ENCODE measurements around the gene MGAT4C.

The MGAT4C gene

DNA sequence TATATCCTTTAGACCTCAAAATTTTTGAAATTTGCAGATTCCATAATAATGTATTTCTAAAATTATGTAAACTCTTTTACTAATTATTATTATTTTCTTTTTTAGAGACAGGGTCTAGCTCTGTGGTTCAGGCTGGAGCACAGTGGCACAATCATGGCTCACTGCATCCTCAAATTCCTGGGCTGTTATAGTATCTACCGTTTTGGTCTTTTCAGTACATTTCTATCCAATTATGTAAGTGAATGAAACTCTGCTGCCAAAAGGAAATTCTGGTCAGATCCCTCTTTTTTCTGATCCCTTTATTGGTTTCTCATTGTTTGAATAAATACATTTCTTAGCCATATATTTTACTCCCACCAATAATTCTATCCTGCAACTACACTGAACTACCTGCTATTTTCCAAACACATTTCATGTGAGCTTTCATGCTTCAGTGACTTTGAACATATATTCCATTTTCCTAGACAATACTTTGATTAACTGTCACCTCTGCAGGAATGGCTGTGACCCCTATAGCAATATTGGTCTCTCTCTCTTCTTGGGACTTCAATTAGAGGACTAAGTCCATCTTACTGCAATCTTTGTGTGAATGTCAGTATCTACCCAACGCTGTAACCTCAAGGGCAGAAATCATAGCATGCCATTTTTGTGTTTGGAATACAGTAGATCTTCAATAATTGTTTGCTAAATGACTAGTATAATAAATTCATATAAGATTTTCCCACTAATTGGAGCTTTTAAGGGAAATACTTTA is 198.9 kb downstream of the MGAT4C start:
- no peak overlapping the region for H3K4me3 Mint-ChIP-seq
- H3K27ac Mint-ChIP-seq: no peak overlapping the region
- ATAC-seq (replicated peaks) (no peak), DNase-seq (no peak)
- H3K27me3 Mint-ChIP-seq: no peaks in the 10 kb centered on the region
- no peaks in the 10 kb centered on the region for H3K36me3 Mint-ChIP-seq (ENCODE audit: insufficient read depth)
- H3K9me3 Mint-ChIP-seq: peaks cover 8 to 9% of the 10 kb centered on the region in 2 donors
- no peaks in the 10 kb centered on the region for H3K4me1 Mint-ChIP-seq (ENCODE audit: low read depth in 2 of 2)

DNA sequence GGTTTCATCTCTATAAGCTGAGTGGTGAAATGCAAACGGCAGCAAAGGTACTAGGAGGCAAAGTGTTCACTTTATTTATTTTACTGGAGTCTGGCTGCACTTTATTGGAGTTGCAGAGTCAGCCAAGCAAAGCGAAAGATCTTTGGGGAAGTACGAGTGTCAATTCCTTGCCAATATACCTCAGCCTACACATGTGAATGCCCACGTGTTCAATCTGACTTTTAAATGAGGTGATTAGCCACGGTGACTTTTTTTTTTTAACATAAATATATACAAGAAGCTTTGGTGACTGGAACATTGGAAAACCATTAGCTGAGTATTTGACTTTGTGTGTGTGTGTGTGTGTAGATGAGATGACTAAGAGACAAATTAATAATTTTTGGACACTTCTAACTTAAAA is 203.3 kb downstream of the MGAT4C start:
- no peaks in the 10 kb centered on the region for H3K36me3 Mint-ChIP-seq (ENCODE audit: insufficient read depth)
- H3K27me3 Mint-ChIP-seq: no peaks in the 10 kb centered on the region
- ATAC-seq (replicated peaks) (no peak), DNase-seq (no peak)
- no peak overlapping the region for H3K27ac Mint-ChIP-seq
- no peaks in the 10 kb centered on the region for H3K4me1 Mint-ChIP-seq (ENCODE audit: low read depth in 2 of 2)
- no peak overlapping the region for H3K4me3 Mint-ChIP-seq
- peaks cover 0 to 4% of the 10 kb centered on the region in 2 donors for H3K9me3 Mint-ChIP-seq

DNA sequence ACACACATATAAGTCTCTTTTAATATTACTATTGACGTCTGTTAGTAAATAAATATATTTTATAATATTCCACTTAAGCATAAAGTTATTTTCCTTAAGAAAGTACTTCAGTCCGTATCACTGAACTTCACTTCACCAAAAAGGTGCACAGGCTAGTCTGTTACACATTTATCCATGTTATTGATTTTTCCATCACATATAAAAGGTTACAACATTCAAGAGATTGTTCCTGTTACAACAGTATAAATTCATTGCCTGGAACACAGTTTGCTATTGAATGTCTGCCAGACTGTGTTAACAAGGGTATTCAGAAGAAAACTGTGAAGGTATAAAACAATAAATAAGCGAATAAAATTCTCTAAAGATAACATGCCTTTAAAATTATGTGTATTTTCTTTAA is 206.2 kb downstream of the MGAT4C start:
- ATAC-seq (replicated peaks): no peak
- Mint-ChIP-seq H3K27ac (no peak overlapping the region), H3K4me1 (ENCODE audit: low read depth in 2 of 2) (no peaks in the 10 kb centered on the region), H3K4me3 (no peak overlapping the region), H3K9me3 (peaks cover 0 to 2% of the 10 kb centered on the region in 2 donors), H3K27me3 (no peaks in the 10 kb centered on the region), H3K36me3 (ENCODE audit: insufficient read depth) (no peaks in the 10 kb centered on the region)
- DNase-seq: no peak

DNA sequence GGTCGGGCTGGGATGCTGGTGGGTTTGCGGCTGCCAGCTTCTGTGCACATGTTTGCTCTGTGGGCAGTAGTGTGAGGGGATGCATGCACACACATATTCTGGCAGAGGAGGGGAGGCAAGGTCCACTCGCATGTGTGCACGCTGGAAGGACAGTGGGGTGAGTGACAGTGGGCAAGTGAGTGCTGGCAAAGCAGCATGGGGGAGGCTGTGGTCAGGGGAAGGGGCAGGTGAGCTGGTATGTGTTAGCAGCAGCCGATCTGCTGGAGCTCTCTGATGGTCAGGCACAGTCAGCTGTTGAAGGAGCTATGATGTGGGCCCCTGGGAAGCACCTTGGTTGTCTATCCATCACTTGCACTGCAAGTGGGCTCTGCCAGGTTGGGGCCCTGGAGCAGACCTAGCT is 211.8 kb downstream of the MGAT4C start:
- no peak for ATAC-seq (replicated peaks)
- Mint-ChIP-seq H3K36me3 (ENCODE audit: insufficient read depth) (no peaks in the 10 kb centered on the region), H3K27me3 (no peaks in the 10 kb centered on the region), H3K9me3 (peaks cover 17 to 19% of the 10 kb centered on the region in 2 donors), H3K27ac (no peak overlapping the region), H3K4me1 (ENCODE audit: low read depth in 2 of 2) (no peaks in the 10 kb centered on the region), H3K4me3 (no peak overlapping the region)
- DNase-seq: no peak

DNA sequence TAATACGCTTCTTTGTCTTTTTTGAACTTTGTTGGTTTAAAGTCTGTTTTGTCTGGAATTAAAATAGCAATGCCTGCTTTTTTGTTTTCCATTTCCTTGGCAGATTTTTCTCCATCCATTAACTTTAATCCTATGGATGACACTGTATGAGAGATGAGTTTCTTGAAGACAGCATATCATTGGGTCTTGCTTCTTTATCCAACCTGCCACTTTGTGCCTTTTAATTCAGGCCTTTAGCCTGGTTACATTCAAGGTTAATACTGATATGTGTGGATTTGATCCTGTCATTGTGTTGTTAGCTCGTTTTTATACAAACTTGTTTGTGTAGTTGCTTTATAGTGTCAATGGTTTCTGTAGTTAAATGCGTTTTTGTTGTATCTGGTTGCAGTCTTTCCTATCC is 214.1 kb downstream of the MGAT4C start:
- H3K27me3 Mint-ChIP-seq: no peaks in the 10 kb centered on the region
- DNase-seq (no peak), ATAC-seq (replicated peaks) (no peak)
- no peaks in the 10 kb centered on the region for H3K36me3 Mint-ChIP-seq (ENCODE audit: insufficient read depth)
- peaks cover 29 to 39% of the 10 kb centered on the region in 2 donors for H3K9me3 Mint-ChIP-seq
- no peak overlapping the region for H3K4me3 Mint-ChIP-seq
- no peak overlapping the region for H3K27ac Mint-ChIP-seq
- no peaks in the 10 kb centered on the region for H3K4me1 Mint-ChIP-seq (ENCODE audit: low read depth in 2 of 2)

DNA sequence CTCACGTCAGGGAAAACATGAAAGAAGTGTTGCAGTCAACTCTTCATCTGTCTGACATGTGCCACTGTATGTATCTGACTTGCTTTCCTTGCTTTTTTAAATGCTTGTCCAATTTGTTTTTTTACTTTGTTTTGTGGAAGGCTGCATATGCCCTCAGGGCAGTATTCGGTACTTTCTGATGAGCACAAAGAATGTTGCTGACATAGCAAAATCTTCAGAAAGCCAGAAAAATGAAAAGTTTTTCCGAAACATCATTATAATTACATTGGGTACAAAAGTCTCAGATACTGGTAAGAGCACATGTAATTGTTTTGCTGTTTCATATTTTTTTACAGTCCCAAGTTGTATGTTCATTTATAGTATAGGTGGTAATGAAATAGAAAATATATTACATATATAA is 237.8 kb downstream of the MGAT4C start:
- no peak overlapping the region for H3K4me3 Mint-ChIP-seq
- H3K9me3 Mint-ChIP-seq: peaks cover 0 to 7% of the 10 kb centered on the region in 2 donors
- no peaks in the 10 kb centered on the region for H3K4me1 Mint-ChIP-seq (ENCODE audit: low read depth in 2 of 2)
- no peaks in the 10 kb centered on the region for H3K27me3 Mint-ChIP-seq
- no peaks in the 10 kb centered on the region for H3K36me3 Mint-ChIP-seq (ENCODE audit: insufficient read depth)
- ATAC-seq (replicated peaks): no peak
- H3K27ac Mint-ChIP-seq: no peak overlapping the region
- DNase-seq: no peak

DNA sequence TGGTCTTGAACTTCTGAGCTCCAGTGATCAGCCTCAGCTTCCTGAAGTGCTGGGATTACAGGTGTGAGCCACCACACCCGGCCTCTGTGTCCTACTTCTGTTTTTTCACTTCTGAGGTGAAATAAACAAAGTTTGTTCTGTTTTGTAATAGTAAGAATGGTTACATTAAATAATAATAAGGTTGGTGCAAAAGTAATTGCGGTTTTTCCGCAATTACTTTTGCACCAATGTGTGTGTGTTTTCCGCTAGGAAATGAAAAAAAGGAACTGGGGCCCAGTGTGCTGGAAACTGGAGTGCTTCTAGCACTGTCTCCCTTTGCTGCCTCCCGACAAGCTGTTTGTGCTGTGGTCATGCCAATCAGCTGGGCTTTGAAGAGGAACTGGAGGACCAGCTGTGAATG is 241.2 kb downstream of the MGAT4C start:
- Mint-ChIP-seq H3K4me3 (no peak overlapping the region), H3K27me3 (no peaks in the 10 kb centered on the region), H3K4me1 (ENCODE audit: low read depth in 2 of 2) (no peaks in the 10 kb centered on the region), H3K9me3 (peaks cover 0 to 7% of the 10 kb centered on the region in 2 donors), H3K36me3 (ENCODE audit: insufficient read depth) (no peaks in the 10 kb centered on the region), H3K27ac (no peak overlapping the region)
- ATAC-seq (replicated peaks) (no peak), DNase-seq (no peak)

DNA sequence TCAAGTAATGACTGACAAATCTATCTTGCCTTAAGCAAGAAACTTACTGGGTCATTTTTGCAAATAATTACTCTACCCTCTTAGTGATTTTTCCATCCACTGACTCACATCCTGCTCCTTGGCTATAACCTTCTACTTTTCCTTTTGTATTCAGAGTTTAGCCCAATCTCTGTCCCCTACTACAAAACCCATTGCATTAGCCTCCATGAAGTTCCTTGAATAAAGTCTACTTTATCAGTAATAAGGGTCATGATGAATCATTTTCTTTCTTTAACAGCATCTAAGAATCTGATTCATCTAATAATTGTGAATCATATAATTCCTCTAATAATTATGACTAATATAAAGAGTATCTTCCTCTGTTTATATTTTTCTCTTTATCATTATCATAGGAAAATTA is 249.5 kb downstream of the MGAT4C start:
- H3K4me3 Mint-ChIP-seq: no peak overlapping the region
- H3K4me1 Mint-ChIP-seq (ENCODE audit: low read depth in 2 of 2): no peaks in the 10 kb centered on the region
- no peak for ATAC-seq (replicated peaks)
- no peaks in the 10 kb centered on the region for H3K36me3 Mint-ChIP-seq (ENCODE audit: insufficient read depth)
- peaks cover 2 to 18% of the 10 kb centered on the region in 2 donors for H3K9me3 Mint-ChIP-seq
- H3K27ac Mint-ChIP-seq: no peak overlapping the region
- no peak for DNase-seq
- H3K27me3 Mint-ChIP-seq: no peaks in the 10 kb centered on the region

DNA sequence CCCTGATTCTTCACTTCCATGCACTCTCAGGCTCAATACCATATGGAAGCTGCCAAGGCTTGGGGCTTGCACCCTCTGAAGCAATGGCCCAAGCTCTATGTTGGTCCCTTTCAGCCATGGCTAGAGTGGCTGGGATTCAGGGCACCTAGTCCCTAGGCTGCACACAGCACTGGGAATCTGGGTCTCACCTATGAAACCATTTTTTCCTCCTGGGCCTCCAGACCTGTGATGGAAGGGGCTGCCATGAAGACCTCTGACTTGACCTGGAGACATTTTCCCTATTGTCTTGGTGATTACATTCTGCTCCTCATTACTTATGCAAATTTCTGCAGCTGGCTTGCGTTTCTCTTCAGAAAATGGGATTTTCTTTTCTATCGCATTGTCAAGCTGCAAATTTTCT is 258.1 kb downstream of the MGAT4C start:
- H3K9me3 Mint-ChIP-seq: peaks cover 16 to 27% of the 10 kb centered on the region in 2 donors
- H3K27ac Mint-ChIP-seq: no peak overlapping the region
- ATAC-seq (replicated peaks) (no peak), DNase-seq (no peak)
- no peak overlapping the region for H3K4me3 Mint-ChIP-seq
- no peaks in the 10 kb centered on the region for H3K27me3 Mint-ChIP-seq
- H3K36me3 Mint-ChIP-seq (ENCODE audit: insufficient read depth): no peaks in the 10 kb centered on the region
- H3K4me1 Mint-ChIP-seq (ENCODE audit: low read depth in 2 of 2): no peaks in the 10 kb centered on the region

DNA sequence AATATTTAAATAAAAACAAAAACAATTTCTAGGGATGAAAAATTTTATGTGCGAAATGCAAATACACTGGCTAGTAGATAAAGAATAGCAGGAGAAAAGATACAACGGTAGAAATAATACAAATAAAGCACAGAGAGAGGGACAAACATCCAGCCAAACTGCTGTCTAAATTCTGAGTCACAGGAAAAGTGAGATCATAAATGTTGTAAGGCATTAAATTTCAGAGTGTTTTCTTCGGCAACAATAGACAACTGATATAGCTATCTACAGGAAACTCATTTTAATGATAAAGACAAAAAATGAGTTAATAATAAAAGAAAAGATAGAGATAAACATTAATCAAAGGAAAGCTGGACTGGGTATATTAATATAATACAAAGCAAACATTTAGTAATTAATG is 259.9 kb downstream of the MGAT4C start:
- Mint-ChIP-seq H3K4me3 (no peak overlapping the region), H3K27me3 (no peaks in the 10 kb centered on the region), H3K36me3 (ENCODE audit: insufficient read depth) (no peaks in the 10 kb centered on the region), H3K4me1 (ENCODE audit: low read depth in 2 of 2) (no peaks in the 10 kb centered on the region), H3K9me3 (peaks cover 16 to 30% of the 10 kb centered on the region in 2 donors), H3K27ac (no peak overlapping the region)
- no peak for DNase-seq
- no peak for ATAC-seq (replicated peaks)

DNA sequence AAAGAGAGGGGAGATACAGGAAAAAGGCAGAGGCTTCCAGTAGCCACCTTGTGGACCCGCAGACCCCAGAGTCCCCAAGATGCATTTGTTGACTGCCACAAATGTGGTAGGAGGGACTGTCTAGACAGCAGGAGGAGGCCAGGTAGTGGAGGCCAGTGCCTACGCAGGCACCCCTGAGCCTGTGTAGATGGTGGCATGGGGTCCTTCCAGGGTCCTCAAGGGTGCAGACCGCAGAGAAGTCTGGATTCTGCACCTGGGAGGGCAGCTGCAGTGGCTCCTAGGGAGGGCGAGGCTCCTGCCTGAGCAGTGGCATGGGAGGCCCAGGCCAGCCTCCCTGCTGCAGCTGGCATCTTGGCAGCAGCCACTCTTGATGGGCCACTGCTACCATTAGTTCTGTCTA is 262.4 kb downstream of the MGAT4C start:
- no peak for DNase-seq
- H3K4me3 Mint-ChIP-seq: no peak overlapping the region
- H3K27ac Mint-ChIP-seq: no peak overlapping the region
- H3K9me3 Mint-ChIP-seq: peaks cover 12 to 27% of the 10 kb centered on the region in 2 donors
- H3K36me3 Mint-ChIP-seq (ENCODE audit: insufficient read depth): no peaks in the 10 kb centered on the region
- no peaks in the 10 kb centered on the region for H3K4me1 Mint-ChIP-seq (ENCODE audit: low read depth in 2 of 2)
- no peak for ATAC-seq (replicated peaks)
- H3K27me3 Mint-ChIP-seq: no peaks in the 10 kb centered on the region

DNA sequence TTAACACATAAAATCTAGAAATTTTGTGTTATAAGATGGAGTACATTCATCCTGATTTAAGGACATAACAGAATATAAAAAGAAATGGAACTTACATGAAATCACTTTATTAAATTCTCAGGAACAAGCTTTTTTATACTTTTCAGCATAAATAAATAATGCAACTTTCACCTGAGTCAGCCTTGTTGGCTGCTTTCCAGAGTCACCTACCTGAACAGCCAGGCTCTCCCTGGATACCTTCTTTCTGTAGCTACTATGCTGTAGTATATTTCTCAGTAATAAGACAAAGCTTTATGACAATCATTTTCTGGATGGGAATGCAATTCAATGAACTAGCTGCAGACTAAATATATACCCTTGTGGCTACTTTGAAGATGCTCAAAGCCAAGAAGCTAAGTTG is 270.2 kb downstream of the MGAT4C start:
- Mint-ChIP-seq H3K27me3 (no peaks in the 10 kb centered on the region), H3K4me3 (no peak overlapping the region), H3K9me3 (peaks cover 0 to 3% of the 10 kb centered on the region in 2 donors), H3K4me1 (ENCODE audit: low read depth in 2 of 2) (no peaks in the 10 kb centered on the region), H3K27ac (no peak overlapping the region), H3K36me3 (ENCODE audit: insufficient read depth) (no peaks in the 10 kb centered on the region)
- DNase-seq: no peak
- no peak for ATAC-seq (replicated peaks)

DNA sequence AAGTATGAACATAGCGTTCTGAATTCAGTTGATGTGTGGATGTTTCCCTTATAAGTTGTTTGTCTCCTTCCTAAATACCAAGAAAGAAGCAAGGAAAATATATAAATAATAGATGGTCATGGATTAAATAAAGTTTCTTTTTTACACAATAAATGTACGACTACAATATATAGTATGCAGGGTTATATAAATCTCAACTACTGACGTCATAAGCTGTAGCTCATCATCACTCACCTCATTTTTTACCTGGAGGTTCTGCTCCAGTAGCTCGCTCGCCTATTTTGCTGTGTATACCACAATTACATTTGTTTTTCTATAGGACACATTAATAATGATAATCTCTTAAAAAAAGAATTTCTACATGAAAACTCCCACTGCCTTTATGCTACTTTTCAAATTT is 272.6 kb downstream of the MGAT4C start:
- Mint-ChIP-seq H3K36me3 (ENCODE audit: insufficient read depth) (no peaks in the 10 kb centered on the region), H3K4me3 (no peak overlapping the region), H3K27me3 (no peaks in the 10 kb centered on the region), H3K4me1 (ENCODE audit: low read depth in 2 of 2) (no peaks in the 10 kb centered on the region), H3K27ac (no peak overlapping the region), H3K9me3 (peaks cover 0 to 4% of the 10 kb centered on the region in 2 donors)
- ATAC-seq (replicated peaks): no peak
- no peak for DNase-seq

DNA sequence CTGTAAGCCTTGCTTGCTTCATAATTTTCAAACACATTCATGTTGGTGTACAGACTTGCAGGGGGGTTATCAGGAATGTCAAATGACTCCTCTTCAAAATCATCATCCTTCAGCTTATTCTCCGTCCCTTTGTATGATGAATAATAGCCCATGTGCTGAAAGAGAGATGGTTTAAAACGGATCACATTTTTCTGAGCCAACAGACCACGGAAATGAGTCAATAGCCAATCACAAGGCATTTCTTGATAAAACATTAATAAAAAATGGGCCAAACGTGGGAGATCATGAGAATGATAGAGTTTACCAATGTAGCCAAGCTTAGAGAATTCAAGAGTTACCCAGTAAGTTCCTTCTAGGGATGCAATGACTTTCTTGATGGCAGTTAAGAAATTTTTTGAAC is 276.6 kb downstream of the MGAT4C start:
- peaks cover 0 to 4% of the 10 kb centered on the region in 2 donors for H3K9me3 Mint-ChIP-seq
- no peak for DNase-seq

More for the DNA sequence above, 276.6 kb downstream of the MGAT4C start:
- Mint-ChIP-seq H3K4me1 (ENCODE audit: low read depth in 2 of 2) (no peaks in the 10 kb centered on the region), H3K27me3 (no peaks in the 10 kb centered on the region), H3K36me3 (ENCODE audit: insufficient read depth) (no peaks in the 10 kb centered on the region), H3K27ac (no peak overlapping the region), H3K4me3 (no peak overlapping the region)
- no peak for ATAC-seq (replicated peaks)
